ENCODE measurements around the gene PELO. TPM values are rescaled to one million over a fixed set of nuclear protein-coding genes. Genes with fewer than 3 reads are reported as not detected.

PELO gene
- total RNA-seq, 4 donors from 2014 or later, result 13.3 to 16.5 (median 13.9) TPM

DNA sequence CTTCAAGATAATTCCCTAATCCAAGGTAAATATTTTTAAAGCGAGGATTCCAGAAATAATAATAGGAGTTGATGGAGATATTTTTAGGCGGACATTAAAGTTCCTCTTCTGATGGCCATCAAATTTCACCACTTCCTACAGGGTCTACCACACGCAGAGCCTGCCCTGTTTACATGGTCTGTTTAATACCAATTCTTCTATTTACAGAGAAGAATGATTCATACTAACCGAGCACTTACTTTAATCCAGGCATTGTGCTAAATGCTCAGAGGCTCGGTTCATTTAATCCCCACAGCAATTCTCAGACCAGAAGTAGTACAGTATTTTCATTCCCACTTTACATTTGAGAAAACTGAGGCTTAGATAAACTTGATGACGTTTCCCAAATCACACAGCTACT lies 3.0 kb upstream of the PELO start:
- DNase-seq (ENCODE audit: low spot score in 2 of 2), result no peak
- no peak overlapping the region for H3K4me3 ChIP-seq (ENCODE audit: low read depth, poor library complexity, severe bottlenecking)
- intact Hi-C loops (cut with DNase I; ENCODE audit: low total_unique reads), result no loop called here
- WGBS, 2 donors, result 74 to 78% methylated on average over 6 of the region's 6 CpGs
- no peak for TF ChIP-seq POLR2A (IDR thresholded peaks at IDR 0.05)
- TF ChIP-seq, protein P1, sequence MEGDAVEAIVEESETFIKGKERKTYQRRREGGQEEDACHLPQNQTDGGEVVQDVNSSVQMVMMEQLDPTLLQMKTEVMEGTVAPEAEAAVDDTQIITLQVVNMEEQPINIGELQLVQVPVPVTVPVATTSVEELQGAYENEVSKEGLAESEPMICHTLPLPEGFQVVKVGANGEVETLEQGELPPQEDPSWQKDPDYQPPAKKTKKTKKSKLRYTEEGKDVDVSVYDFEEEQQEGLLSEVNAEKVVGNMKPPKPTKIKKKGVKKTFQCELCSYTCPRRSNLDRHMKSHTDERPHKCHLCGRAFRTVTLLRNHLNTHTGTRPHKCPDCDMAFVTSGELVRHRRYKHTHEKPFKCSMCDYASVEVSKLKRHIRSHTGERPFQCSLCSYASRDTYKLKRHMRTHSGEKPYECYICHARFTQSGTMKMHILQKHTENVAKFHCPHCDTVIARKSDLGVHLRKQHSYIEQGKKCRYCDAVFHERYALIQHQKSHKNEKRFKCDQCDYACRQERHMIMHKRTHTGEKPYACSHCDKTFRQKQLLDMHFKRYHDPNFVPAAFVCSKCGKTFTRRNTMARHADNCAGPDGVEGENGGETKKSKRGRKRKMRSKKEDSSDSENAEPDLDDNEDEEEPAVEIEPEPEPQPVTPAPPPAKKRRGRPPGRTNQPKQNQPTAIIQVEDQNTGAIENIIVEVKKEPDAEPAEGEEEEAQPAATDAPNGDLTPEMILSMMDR (IDR thresholded peaks at IDR 0.05), result no peak

DNA sequence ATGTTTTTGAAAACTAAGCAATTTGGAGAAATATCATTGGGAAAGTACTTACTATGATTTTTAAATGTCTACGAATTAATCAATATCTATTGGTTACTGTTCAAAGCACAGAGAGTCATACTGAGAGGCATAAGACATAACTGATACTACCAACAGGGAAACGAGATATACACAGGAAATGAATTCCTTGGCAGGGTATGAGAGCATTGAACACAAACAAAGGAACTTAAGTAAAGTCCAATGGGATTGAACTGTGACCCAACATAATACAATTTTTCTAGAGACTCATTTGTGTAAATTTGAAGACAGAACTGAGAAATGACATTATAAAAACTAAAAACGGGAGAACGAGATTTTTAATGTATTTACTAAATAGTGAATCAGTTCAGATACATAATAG lies 1.3 kb upstream of the PELO start:
- 58 to 61% methylated on average over 4 of the region's 4 CpGs for WGBS, 2 donors
- intact Hi-C loops (cut with DNase I; ENCODE audit: low total_unique reads), result no loop called here
- no peak overlapping the region for H3K4me3 ChIP-seq (ENCODE audit: low read depth, poor library complexity, severe bottlenecking)
- no peak for DNase-seq (ENCODE audit: low spot score in 2 of 2)
- TF ChIP-seq, protein P1 (IDR thresholded peaks at IDR 0.05), result no peak
- no peak for TF ChIP-seq POLR2A (IDR thresholded peaks at IDR 0.05)

DNA sequence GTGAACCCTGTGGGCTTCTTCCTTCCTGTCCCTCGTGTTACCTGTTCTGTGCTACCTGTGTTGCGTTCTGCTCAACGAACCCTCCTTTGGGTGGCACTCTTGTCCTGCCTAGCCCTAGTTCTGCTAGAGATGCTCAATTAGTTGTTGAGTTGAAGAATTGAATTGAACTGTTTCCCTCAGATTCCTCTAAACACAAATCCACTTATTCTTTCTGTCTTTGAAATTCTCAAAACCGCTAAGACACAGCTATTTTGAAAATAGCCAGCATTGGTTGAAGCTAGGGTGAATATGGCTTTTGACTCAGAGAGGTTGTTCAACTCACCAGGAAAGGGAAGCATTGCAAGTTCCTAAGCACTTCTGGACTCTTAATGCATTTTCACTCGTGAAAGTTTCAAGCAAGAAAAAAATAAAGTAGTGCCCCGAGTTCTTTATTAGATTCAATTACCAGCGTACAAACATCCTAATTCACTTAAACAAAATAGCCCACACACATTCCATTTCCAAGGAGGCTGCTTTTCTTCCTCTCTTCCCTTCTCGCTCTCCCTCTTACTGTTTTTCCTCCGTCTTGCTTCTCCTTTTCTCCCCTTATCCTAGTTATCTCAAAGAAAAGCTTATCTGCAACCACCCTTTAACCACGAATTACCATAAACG lies 642 bp upstream of the PELO start:
- TF ChIP-seq, protein P1 (IDR thresholded peaks at IDR 0.05), result no peak
- no peak for TF ChIP-seq POLR2A (IDR thresholded peaks at IDR 0.05)
- no peak for DNase-seq (ENCODE audit: low spot score in 2 of 2)
- 4 to 6% methylated on average over 11 of the region's 11 CpGs for WGBS, 2 donors
- intact Hi-C loops (cut with DNase I; ENCODE audit: low total_unique reads), result no loop called here
- H3K4me3 ChIP-seq (ENCODE audit: low read depth, poor library complexity, severe bottlenecking), result no peak overlapping the region

DNA sequence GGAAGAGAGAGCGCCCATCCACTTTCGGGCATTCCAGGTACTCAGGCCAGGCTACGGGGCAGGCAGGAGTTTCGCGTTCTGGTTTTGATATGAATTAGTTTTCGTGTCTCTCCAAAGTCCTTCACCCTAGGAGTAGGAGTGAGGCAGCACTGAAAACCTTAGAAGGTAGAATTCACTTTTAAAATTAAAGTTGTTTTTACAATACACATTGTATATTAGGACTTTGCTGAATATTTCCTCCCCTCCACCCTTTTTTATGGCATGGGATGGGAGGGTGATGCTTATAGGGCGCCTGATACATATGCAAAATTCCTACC lies 747 bp downstream of the PELO start:
- 7 to 8% methylated on average over 7 of the region's 7 CpGs for WGBS, 2 donors
- TF ChIP-seq POLR2A (IDR thresholded peaks at IDR 0.05), result no peak
- TF ChIP-seq, protein P1 (IDR thresholded peaks at IDR 0.05), result no peak
- intact Hi-C loops (cut with DNase I; ENCODE audit: low total_unique reads), result loop anchor here (2.0 kb wide), 1 partner anchor 128 kb away; no protein-coding TSS in a partner anchor
- no peak for DNase-seq (ENCODE audit: low spot score in 2 of 2)
- peak overlapping the region; percentile 35 for H3K4me3 ChIP-seq (ENCODE audit: low read depth, poor library complexity, severe bottlenecking)

DNA sequence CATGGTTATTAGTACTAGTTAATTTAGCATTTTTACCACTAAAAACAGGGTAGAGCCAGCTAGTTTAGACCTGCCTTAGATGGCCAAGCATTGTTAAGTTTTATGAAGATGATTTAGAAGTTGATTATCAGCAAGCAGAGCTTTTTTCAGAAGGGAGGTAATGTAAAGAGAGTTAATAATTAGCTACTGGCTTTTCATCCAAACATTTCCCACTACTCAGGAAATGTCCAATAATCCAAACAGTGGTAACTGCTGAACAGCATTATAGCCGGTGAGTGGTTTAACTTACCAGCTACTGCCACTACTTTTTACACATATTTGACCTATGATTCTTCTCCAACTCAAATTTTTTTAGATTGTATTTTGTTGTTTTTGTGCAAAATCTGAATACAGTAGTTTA lies 1.7 kb downstream of the PELO start:
- intact Hi-C loops (cut with DNase I; ENCODE audit: low total_unique reads), result loop anchor here (2.0 kb wide), 1 partner anchor 127 kb away; no protein-coding TSS in a partner anchor
- no peak for TF ChIP-seq POLR2A (IDR thresholded peaks at IDR 0.05)
- TF ChIP-seq, protein P1 (IDR thresholded peaks at IDR 0.05), result no peak
- 76% methylated on average over 1 of the region's 1 CpG for WGBS, 2 donors
- DNase-seq (ENCODE audit: low spot score in 2 of 2), result no peak
- H3K4me3 ChIP-seq (ENCODE audit: low read depth, poor library complexity, severe bottlenecking), result no peak overlapping the region

DNA sequence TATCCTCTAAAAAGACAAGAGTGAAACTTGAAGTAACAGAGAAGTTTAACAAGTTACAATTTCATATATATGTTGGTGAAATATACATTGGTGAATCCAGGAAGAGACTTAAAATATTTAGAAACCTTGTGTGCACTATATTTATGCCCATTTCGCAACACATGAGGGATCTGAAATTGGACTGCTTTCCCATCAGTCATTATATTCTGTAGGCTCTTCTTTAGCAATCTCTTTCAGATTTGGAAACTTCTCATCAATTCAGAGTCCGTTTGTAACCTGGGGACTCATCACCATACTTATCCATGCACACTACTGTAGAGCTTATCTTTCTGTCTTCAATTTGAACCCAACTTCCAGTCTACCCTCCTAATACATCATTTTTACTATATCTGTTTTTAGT lies 2.1 kb downstream of the PELO start:
- 79 to 84% methylated on average over 2 of the region's 2 CpGs for WGBS, 2 donors
- DNase-seq (ENCODE audit: low spot score in 2 of 2), result no peak
- no peak overlapping the region for H3K4me3 ChIP-seq (ENCODE audit: low read depth, poor library complexity, severe bottlenecking)
- TF ChIP-seq, protein P1 (IDR thresholded peaks at IDR 0.05), result no peak
- no peak for TF ChIP-seq POLR2A (IDR thresholded peaks at IDR 0.05)
- intact Hi-C loops (cut with DNase I; ENCODE audit: low total_unique reads), result loop anchor here (2.0 kb wide), 1 partner anchor 127 kb away; no protein-coding TSS in a partner anchor
